ENCODE results near the gene SUN5.

- TF ChIP-seq POLR2AphosphoS5 (IDR thresholded peaks at IDR 0.05; ENCODE audit: insufficient read depth, low read depth, low read length) = no peak
- TF ChIP-seq CTCF (IDR thresholded peaks at IDR 0.05; ENCODE audit: extremely low read depth in 1 of 2, insufficient read depth in 1 of 2, low read depth in 1 of 2, low read length in 2 of 2) = no peak
- TF ChIP-seq EZH2 (IDR thresholded peaks at IDR 0.05; ENCODE audit: borderline replicate concordance, low read depth, low read length, severe bottlenecking) = no peak
- TF ChIP-seq GATA2 (IDR thresholded peaks at IDR 0.05; ENCODE audit: insufficient read depth, insufficient read length, low read depth, low read length) = no peak
- TF ChIP-seq POLR2A (IDR thresholded peaks at IDR 0.05; ENCODE audit: low read depth, low read length) = no peak
- TF ChIP-seq JUN (IDR thresholded peaks at IDR 0.05; ENCODE audit: borderline replicate concordance, insufficient read depth, insufficient read length, low read depth) = no peak
- no peak for TF ChIP-seq MAX (IDR thresholded peaks at IDR 0.05; ENCODE audit: insufficient read depth, insufficient read length)
Measured at GRCh38 chr20:33023439-33024242, 19.4 kb upstream of the SUN5 start.
